ENCODE results near the gene YBX2.

DNA sequence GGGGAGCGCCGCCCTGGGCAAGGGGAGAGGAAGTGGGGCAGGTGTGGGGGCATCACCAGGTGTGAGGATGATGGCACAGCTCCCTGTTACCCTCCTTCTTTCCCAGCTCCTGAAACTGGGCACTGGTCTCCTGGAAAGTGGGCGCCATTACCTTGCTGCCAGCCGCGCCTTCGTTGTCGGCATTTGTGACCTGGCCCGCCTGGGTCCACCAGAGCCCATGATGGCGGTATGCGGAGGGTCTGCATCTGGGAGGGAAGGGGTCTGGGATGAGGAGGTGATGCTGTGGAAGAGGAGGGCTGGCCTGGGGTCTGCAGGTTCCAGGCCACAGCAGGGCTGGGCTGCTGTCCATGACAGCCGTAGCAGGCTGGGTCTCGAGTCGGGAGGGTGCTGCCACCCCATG, 47.4 kb upstream of the YBX2 start:
- TF ChIP-seq POLR2A (IDR thresholded peaks at IDR 0.05) (no peak), CTCF (IDR thresholded peaks at IDR 0.05 in 8 of 11, conservative IDR thresholded peaks at IDR 0.05 in 3 of 11) (no peak), POLR2AphosphoS5 (IDR thresholded peaks at IDR 0.05) (peak in 2 of 3 donors; percentile 33 to 53)

Measured in spleen (tissue), 7 donors.